GM19035 (cell line): Measurements from ENCODE around the gene GYS2.
A peak's percentile ranks its signal among the peaks of the same experiment; 100 is the strongest.
"Not testable (repeated sequence)": the region's sequence is repeated elsewhere in the genome, so short reads cannot be mapped to it uniquely, and the experiment has no call there.

Source experiments
- ATAC-seq: cut with Tn5 transposase; IDR thresholded peaks from one replicate; pipeline ENCODE4 v1.9.1; 2021; ENCODE audit not compliant: unreplicated experiment

GYS2 gene

DNA sequence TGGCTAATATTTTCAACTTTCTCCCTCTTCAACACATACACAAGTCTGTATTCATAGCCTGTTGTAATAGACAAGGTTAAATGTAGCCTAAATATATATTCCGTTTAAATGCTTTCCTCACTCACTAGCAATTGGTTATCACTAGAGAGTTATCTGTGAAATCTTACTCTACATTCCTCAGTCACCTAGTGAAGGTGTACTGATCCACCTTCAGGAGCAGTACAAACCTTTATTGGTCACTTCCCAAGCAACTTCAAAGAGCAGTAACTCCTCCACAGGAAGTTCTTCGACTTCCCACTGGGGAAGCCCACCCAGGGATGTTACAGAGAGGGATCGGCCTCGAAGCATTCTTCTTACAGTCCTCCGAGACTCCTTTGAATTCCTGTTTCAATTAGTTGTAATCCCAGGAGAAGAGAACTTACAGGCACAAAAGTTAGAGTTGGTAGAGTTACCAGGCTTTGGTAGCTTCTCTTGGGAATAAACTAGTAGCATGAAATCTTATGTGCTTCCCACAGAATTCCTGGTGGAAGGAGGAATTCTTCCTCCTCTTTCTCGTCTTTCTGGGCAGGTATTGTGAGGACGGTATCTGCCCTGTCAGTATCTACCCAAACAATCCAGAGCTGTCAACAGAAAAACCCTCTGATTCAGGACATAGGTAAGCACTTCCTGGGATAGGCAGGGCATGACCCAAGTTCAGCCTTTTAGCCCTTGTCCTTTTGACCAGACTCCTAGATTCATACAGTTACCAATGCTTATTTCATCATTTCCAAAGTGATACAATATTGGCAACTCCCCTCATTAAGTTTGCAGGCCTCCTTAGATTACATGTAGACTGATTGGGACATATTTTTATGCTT, at the start of gene GYS2:
Gene GYS2 (minus strand): TSS at position 603 of the 857 bp plus-strand sequence. CDS start 255 bp downstream, at position 348.
- no peak for ATAC-seq

DNA sequence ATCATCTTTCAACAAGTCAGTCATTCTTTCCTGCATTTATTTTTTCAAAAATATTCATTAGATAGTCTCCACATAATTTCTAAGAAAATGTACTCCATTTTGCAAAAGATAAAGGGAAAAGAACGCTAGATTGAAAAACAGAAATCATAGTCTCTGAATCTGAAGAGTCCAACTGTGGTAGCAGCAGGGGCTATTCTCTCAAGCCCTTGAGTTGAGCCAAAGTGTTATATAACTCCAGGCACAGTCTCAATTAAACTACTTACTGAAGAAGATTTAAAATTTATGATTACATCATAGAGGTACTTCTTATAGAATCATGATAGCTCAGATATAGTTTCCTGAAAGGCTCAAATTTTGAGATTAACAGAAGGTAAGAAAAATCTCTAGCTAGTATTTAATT, 47.2 kb upstream of the GYS2 start:
- ATAC-seq = no peak

DNA sequence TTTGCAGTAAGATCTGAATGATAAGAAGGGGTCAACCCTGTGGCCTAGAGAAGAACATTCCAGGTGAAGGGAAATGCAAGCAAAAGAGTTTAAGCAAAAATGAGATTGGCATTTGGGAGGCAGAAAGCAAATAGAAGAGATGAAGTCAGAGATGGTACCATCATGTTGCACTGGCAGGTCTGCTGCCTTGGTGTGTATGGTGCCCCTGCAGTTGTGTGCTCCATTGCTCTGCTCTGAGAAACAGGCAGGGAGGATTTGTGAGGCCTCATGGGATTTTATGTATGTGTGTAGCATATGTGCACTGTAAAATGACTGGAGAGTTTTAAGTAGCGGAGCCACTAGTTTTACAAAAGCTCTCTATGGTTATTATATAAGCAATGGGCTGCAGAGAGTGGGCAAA, 46.4 kb upstream of the GYS2 start:
- ATAC-seq = no peak

DNA sequence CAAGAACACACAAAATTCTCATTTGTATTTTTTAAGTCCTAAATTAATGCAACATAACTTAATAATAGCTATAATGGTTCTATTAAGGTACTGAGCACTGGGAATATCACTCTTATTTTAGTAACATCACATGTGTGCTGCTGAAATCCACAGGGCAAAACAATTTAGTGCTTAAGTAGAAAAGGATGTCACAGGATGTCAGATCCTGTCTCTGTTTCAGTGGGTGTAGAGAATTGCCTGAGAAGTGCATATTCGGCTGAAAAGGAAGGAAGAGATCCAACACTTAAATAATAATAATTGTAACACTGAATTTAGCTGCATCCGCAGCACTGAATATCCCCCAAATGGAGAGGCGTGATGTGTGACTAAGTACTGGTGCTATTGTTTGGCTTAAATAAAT, 44.4 kb upstream of the GYS2 start:
- ATAC-seq = no peak

DNA sequence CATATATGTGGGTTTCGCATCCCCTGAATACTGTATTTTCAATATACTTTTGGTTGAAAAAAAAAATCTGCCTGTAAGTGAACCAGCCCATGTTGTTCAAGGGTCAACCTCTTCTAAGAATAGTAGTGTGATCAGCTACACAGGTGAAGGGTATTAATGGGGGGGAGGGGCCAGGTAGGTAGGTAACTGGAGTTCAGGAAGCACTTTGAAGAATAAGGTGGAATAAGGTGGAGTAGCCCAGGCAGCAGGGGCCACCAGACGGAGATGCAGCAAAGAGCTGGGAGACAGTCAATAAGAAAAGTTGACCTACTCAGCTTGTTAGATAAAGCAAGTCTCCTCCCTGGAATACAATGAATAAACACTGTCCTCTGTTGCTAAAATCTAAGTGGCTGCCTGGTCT, 43.7 kb upstream of the GYS2 start:
- ATAC-seq = no peak

DNA sequence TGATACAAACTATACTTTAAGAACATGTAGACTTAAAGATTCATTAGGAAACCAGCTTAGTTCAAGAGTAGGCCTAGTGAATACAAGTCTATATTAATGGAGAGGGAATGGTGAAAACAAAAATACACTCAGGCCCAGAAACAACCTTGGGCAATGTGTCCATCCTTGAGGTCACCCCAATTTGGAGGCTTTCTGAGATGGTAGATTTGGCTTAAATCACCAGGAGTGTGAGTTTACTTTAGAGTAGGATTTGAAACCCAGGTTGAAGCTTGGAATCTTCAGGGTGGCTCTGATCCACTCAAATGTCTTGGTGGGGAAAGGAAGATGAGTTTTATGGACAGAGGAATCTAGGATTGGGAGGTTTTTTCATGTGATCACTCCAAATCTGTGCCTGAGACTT, 42.5 kb upstream of the GYS2 start:
- ATAC-seq = no peak

DNA sequence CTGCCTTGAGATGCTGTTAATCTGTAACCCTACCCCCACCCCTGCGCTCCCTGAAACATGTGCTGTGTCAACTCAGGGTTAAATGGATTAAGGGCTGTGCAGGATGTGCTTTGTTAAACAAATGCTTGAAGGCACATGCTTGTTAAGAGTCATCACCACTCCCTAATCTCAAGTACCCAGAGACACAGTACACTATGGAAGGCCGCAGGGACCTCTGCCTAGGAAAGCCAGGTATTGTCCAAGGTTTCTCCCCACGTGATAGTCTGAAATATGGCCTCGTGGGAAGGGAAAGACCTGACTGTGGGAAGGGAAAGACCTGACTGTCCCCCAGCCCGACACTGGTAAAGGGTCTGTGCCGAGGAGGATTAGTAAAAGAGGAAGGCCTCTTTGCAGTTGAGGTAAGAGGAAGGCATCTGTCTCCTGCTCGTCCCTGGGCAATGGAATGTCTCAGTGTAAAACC, 40.4 kb upstream of the GYS2 start:
- ATAC-seq = not testable (repeated sequence)

DNA sequence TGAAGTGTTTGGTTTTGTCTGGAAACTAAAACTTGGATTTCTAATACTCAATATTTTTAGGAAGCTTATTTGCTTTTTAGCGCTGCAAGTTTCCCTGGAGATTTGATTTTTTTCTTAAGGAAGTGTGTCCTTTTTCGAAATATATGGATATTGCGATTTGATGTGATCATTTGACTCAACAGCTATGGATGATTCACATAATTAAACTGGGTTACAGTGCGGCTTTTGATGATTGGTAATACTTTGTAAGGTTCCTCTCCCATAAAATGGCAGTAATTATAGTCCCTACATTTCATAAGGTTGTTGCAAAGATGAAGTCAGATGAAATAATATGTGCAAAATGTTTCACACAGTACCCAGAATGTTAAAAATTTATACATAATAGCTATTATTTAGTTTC, 39.9 kb upstream of the GYS2 start:
- ATAC-seq = no peak

DNA sequence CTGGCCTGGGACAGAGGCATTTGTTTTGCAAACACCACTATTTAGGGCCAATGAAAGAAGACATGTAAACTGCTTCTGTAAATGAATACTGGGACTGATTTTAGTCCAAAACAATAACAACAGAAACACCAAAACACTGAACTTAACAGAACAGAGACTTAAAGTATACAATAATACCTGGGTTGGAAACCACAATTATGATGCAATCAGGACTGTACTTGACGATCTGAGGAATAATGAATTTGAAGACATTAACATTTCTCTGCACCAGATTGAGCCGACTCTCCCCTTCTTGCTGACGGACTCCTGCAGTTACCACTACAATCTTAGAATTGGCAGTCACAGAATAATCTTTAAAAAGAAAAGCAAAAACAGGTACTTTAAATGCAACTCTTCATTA, 39.1 kb upstream of the GYS2 start:
- ATAC-seq = no peak

DNA sequence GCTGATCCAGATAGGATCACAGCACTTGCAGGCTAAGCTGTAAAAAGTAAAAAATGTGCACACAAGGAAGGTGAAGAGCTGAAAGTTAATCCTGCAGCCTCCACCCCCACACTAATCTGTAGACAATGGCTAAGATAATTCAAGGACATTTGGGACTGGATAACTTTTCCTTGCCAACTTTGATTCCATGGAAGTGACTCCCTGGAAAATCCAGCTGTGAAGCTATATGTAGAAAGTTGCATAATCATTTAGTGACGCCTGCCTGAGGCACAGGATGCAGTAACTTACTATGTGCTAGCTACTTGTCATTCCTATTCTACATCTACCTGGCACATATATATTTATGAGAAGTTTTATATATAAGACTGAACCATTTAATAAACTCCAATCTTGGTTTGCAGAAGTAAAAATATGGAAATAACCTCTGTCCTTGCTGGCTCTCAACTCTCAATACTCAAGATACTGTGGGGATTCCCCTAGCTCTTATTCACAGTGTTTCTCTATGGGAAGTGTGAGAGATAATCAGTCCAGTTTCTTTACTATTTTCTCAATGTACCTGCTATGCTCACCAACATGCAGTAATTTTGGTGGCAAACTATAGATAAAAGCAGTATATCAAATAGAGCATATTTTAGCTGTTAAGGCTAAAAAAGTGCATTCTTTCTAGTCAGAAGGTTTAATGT, 38.2 kb upstream of the GYS2 start:
- ATAC-seq = peak; percentile 62

DNA sequence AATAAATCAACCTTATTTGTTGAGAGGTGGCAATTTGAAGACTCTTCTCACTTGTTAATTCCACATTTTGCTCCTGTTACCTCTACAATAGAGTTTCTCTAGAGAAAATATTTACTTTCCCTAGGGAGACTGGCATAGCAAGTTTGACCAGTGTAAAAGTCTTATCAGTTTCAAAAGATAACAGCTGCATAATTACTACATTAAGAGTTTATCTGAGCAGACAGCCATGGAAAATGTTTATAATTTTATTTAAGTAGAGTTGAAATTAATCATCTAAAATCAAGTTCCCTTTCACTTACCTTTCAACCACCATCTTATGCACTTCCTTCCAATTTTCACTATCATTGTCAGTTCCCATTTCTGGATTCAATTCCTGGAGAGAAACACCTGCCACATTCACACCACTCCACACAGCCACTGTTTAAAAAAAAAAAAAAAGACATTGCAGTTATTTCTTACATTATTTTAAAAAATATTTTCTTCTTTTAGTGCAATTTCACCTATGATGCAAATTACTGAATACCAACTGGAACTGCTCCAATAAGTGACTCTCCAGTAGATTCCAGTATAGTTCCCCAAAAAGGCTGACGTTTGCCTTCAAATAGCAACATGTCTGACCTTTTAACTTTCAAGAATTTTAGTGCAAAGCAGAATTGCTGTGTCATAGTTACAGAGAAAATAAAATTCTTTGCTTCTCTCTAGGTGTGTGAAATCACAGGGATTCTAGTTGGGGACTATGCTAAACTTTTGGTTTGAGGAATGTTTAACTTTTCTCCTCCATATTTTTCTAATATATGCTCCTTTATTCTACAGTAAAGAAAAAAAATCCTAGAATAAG, 33.6 kb upstream of the GYS2 start:
- ATAC-seq = no peak

DNA sequence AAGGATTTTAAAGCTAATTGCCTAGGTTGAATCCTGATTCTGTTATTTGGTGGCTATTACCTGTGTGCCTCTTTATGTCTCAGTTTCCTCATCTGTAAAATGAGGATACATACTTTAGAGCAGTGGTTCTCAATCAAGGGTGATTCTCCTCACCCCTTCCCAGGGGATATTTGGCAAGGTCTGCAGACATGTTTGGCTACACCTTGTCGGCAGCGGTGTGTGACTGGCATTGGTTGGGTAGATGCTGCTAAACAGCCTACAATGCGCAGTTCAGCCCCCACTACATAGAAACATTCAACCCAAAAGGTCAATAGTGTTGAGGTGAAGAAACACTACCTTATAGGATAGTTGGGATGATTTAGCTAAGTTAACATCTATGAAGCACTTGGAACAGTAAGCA, 29.6 kb upstream of the GYS2 start:
- ATAC-seq = no peak

DNA sequence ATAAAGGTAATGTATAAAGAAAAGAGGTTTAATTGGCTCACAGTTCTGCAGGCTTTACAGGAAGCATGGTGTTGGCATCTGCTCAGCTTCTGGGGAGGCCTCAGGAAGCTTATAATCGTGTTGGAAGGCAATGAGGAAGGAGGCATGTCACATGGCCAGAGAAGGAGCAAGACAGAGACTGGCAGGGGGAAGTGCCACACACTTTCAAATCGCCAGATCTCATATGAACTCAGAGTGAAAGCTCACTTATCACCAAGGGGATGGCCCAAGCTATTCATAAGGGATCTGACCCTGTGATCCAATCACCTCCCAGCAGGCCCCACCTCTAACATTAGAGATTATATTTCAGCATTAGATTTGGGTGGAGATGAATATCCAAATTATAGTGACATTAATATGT, 26.7 kb upstream of the GYS2 start:
- no peak for ATAC-seq

DNA sequence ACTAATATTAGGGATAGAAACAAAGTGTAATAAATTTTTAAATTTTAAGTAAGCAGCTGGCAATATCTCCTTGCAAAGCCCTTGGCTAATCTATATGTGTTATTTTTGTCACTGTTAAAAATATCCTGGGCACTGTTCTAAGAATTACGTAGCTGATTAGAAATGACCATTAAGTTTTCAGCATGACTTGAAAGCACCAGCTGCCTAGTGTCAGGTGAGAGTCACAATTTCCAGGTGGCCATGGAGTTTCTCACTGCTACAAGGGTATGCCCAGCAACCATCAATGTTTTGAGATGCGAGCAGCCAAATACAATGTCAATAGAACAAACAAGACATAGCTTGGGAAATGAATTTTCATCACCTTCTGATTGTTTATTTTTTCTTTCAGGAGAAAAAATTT, 23.3 kb upstream of the GYS2 start:
- no peak for ATAC-seq

DNA sequence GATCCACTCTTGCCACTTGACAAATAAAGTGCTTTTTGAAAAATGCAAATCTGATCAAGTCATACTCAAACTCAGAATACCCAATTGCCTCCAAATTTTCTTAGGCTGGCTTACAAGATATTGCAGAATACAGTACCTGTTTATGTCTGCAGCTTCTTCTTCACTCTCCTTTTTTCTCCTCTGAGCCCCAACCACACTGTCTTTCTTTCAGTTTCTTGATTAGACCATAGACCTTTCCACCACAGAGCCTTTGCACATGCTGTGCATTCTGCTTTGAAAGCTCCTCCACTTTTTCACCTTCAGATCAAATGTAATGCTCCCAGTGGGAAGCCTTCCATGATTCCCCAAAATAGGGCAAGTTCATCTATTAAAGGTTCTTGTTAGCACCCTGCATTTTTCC, 13.9 kb upstream of the GYS2 start:
- no peak for ATAC-seq

DNA sequence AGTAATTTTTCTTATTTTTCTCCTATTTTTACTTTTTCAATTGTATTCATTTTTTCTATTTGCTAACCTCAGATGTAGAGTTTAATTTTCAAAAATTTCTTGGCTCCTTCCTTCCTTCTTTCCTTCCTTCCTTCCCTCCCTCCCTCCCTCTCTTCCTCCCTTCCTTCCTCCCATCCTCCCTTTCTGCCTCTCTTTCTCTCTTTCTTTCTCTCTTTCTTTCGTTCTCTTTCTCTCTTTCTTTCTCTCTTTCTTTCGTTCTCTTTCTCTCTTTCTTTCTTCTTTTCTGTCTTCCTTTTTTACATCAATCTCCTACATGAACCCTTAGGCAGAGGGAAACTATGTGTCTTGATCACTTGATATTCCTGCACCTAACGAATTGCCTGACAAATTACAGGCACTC, 12.4 kb upstream of the GYS2 start:
- no peak for ATAC-seq

DNA sequence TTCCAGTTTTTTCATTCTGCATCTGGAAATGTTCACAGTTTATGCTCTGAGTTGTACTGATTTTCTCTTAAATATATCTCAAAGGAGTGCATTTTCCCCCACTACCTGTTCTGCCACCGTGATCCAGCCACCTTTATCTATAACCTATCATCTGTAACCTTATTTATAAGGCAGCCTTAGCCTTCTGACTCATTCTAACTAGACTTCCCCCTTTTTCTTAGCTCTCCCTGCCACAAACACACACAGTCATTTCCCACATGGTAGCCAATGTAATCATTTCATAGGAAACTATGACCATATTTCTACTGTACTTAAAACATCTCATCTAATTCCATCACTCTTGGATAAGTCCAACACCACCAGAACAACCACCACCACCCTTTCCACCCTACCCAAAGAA, 10.8 kb upstream of the GYS2 start:
- no peak for ATAC-seq

DNA sequence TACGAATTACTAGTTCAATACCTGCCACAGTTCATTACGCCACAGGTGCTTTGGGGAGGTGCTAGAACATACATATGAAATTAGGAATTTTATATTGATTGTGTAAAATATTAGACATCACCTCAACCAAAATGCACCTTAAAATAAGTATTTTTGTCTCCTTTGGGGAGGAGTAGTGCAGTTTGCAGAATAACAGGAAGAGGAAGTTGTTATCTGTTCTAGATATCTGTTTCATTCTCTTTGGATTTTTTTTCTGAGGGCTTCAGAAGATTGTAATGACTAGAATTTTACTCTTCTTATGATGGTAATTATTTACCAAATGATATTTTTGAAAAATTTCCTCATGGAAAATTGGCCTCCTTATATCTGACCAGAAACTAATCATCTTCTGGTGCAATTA, 9.9 kb upstream of the GYS2 start:
- ATAC-seq = no peak

DNA sequence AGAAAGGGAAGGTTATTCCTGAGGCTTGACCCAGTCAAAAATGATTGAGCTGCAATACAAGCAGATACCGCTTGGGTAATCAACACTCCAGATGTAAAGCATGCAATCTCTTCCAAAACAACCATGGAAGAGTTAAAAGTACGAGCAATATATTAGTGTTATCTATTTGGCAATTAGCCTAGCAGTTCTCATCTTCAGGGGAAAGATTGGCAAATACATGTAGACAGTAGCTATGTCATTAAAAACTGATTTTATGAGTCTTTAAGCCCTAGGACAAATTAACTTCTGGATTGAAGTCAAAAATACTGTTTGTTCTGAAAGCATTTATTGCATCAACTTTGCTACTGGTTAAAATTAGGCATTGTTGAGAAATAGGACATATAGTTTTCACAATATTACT, 9.3 kb upstream of the GYS2 start:
- ATAC-seq = no peak

DNA sequence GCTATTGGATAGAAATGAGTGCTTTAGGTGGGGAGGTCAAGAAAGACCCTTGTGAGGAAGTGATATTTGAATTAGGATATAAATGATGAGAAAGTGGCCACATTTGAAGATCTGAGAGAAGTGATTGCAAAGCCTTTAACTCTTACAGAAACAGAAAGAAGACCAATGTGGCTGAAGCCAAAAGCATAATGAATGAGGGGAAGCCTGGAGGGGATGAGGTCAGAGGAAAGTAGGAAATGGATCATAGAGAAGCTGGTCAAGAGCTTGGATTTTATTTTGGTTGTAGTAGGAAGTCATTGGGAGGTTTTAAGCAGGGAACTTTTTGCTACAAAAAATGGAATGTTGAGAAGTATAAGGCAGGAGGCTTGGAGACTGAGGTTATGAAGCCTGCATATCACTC, 3.5 kb upstream of the GYS2 start:
- no peak for ATAC-seq

DNA sequence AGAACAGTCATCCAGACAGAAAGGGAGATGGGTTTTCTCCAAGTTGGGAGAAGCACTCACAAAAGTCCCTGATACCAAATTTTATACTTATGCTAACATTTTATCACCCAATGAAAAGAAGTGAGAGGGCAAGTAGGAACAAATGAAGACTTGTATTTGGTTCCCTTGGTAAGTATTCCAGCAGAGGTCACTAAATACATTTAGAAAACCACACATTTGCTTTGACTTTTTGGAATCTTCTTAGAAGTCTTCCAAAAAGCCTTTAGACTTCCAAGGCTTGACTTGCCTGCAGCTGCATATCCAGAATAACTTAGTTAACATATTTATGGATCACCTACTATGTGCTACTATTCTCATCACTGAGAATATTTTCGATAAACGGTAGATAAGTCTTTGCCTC, 3.1 kb upstream of the GYS2 start:
- ATAC-seq = no peak

DNA sequence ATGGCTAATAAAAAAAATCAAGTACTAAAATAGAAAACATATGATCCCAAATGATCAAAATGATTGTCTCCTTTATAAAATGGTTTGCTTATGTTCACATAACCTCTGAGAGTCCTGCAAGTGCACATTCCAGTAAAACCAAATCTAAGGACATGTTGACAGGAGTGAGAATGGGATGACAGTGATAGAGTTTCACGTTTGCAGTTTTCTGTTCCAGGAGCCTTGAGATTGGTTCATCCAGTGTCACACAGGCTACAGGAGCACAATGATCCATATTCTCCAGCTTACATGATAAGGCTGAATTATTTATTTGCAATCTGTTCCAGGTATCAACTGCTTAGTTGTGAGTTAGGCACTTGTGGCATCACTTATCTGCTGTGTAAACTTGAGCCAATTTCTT, 1.5 kb upstream of the GYS2 start:
- no peak for ATAC-seq
